ENCODE measurements around the gene ROCK1. TPM values are rescaled to one million over a fixed set of nuclear protein-coding genes. Genes with fewer than 3 reads are reported as not detected.

ROCK1 gene
- total RNA-seq, 4 donors from 2014 or later, result 78.3 to 94.6 (median 91.4) TPM

GRCh38 chr18:21112140-21112473 lies 494 bp upstream of the ROCK1 start:
- DNase-seq (ENCODE audit: low spot score in 2 of 2), result no peak
- H3K4me1 ChIP-seq, result peaks cover 0 to 46% (median 20%) of the 10 kb centered on the region in 4 donors
- peak overlapping the region; percentile 47 to 95 (median 85) for H3K4me3 ChIP-seq
- TF ChIP-seq EP300 (IDR thresholded peaks at IDR 0.05) (peak in 1 of 2 donors; percentile 6), CTCF (IDR thresholded peaks at IDR 0.05) (peak in 1 of 5 experiments; percentile 35), POLR2A (IDR thresholded peaks at IDR 0.05) (no peak)
- no peaks in the 10 kb centered on the region for H3K9me3 ChIP-seq
- no peaks in the 10 kb centered on the region for H3K27me3 ChIP-seq
- 0% methylated on average over 15 to 16 of the region's 16 CpGs for WGBS, 2 donors
- H3K27ac ChIP-seq, result peak overlapping the region; percentile 73 to 99 (median 98)
- no peaks in the 10 kb centered on the region for H3K36me3 ChIP-seq

DNA sequence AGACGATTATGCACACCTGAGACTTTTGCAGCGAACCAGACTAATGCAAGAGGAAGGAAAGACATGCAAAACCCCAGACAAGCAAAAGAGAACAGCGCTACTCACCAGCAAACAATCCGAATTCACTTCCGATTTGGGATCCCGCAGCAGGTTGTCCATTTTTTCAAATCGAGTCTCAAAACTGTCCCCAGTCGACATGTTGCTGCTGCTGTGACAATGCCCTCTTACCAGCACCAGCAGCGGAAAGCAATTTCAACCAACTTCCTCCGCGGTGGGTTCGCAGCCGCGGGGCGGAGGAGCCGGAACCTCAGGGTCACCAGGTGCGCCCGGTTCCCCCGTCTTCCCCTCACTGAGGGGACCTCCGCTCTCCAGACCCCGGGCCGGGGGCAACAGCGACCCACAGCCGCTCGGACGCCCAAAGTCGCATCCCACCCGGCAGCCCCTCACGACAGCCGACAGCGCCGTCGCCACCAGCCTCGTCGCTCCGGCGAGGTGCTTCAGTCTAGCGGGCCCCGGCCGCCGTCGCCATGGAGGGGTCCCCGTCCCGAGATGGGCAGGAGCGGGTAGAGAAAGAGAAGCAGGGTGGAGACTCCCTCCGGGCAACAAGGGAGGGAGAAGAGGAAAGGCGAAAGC lies 784 bp downstream of the ROCK1 start:
- Histone ChIP-seq H3K4me1 (peaks cover 0 to 46% (median 23%) of the 10 kb centered on the region in 4 donors), H3K9me3 (no peaks in the 10 kb centered on the region), H3K36me3 (no peaks in the 10 kb centered on the region), H3K27me3 (no peaks in the 10 kb centered on the region), H3K27ac (peak overlapping the region; percentile 88 to 99 (median 98)), H3K4me3 (peak overlapping the region; percentile 76 to 95 (median 94))
- TF ChIP-seq CTCF (IDR thresholded peaks at IDR 0.05) (no peak), POLR2A (IDR thresholded peaks at IDR 0.05) (no peak), EP300 (IDR thresholded peaks at IDR 0.05) (no peak)
- whole genome bisulfite sequencing, 2 donors, result 0% methylated on average over 33 to 46 of the region's 47 CpGs
- peak in 1 of 2 donors; percentile 12 for DNase-seq (ENCODE audit: low spot score in 2 of 2)

DNA sequence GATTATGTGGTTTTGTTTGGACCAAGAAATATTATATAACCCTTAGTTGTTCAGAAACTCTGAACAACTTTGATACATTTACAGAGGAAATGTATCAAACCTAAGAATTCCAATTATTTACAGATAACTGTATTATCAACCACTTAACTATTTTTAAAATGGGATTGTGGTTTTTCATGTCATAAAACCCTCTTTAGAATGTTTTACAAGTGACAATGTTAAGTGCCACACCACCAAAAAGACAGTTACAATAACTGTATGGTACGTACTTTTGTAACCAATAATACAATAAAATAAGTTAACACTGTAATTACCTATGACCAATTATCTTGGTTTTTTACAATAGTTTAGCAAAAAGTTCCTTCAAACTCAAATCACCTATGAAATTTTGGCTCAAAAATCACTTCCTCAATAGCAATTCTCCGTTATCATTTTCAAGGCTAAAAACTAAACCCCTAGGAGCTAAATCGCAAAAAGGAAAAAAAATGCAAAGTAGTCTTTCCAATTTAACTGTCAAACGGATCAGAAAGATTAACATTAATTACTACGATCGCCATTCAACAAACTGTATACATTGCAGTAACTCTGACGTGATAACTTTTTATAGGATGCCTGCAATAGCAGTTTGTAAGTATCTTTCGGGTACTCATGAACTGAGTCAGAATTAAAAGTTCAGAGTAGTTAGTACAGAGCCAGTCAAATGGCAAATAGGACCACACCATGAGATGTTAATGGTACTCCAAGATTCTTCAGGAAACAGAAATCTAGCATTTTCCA lies 1.5 kb downstream of the ROCK1 start:
- H3K27ac ChIP-seq, result peak overlapping the region in 2 of 4 donors; percentile 99
- H3K36me3 ChIP-seq, result no peaks in the 10 kb centered on the region
- H3K4me3 ChIP-seq, result peak overlapping the region; percentile 76 to 95 (median 94)
- WGBS, 2 donors, result 0 to 2% methylated on average over 8 of the region's 8 CpGs
- H3K4me1 ChIP-seq, result peaks cover 0 to 52% (median 26%) of the 10 kb centered on the region in 4 donors
- no peak for DNase-seq (ENCODE audit: low spot score in 2 of 2)
- no peak for TF ChIP-seq POLR2A (IDR thresholded peaks at IDR 0.05)
- no peak for TF ChIP-seq EP300 (IDR thresholded peaks at IDR 0.05)
- TF ChIP-seq CTCF (IDR thresholded peaks at IDR 0.05), result no peak
- H3K9me3 ChIP-seq, result no peaks in the 10 kb centered on the region
- no peaks in the 10 kb centered on the region for H3K27me3 ChIP-seq

DNA sequence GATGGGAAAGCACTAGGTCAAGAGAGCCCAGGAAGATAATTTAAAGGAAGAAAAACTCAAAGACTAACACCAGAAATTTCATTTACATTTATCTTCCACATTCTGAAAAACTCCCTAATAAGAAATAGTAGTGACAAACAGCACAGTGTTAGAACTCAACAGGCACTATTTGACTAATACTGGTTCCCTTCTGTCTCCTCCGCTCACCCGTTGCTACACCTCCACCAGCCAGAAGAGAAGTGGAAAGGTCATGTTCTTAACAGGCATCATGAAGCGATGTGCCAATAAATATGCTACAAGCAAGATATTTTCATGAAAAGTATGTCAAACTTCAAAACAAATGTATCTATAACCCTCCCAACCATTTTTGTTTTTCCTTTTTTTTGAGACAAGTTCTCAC lies 5.7 kb downstream of the ROCK1 start:
- WGBS, 2 donors, result 64% methylated on average over 3 of the region's 3 CpGs
- TF ChIP-seq POLR2A (IDR thresholded peaks at IDR 0.05) (no peak), CTCF (IDR thresholded peaks at IDR 0.05) (no peak), EP300 (IDR thresholded peaks at IDR 0.05) (no peak)
- H3K27ac ChIP-seq, result peak overlapping the region in 1 of 4 donors; percentile 14
- H3K9me3 ChIP-seq, result no peaks in the 10 kb centered on the region
- peaks cover 0 to 67% (median 32%) of the 10 kb centered on the region in 4 donors for H3K4me1 ChIP-seq
- no peaks in the 10 kb centered on the region for H3K27me3 ChIP-seq
- no peaks in the 10 kb centered on the region for H3K36me3 ChIP-seq
- peak overlapping the region in 1 of 4 donors; percentile 1 for H3K4me3 ChIP-seq
- DNase-seq (ENCODE audit: low spot score in 2 of 2), result no peak

- H3K4me1 ChIP-seq, result peaks cover 0 to 78% (median 25%) of the 10 kb centered on the region in 4 donors
These were observed 10.4 kb downstream of the ROCK1 start for GRCh38 chr18:21101172-21101571.

More at GRCh38 chr18:21101172-21101571, 10.4 kb downstream of the ROCK1 start:
- no peak overlapping the region for H3K27ac ChIP-seq
- no peaks in the 10 kb centered on the region for H3K9me3 ChIP-seq
- H3K27me3 ChIP-seq, result no peaks in the 10 kb centered on the region
- 68 to 78% methylated on average over 2 of the region's 2 CpGs for WGBS, 2 donors
- no peaks in the 10 kb centered on the region for H3K36me3 ChIP-seq
- no peak for DNase-seq (ENCODE audit: low spot score in 2 of 2)
- TF ChIP-seq CTCF (IDR thresholded peaks at IDR 0.05) (no peak), EP300 (IDR thresholded peaks at IDR 0.05) (no peak), POLR2A (IDR thresholded peaks at IDR 0.05) (no peak)
- no peak overlapping the region for H3K4me3 ChIP-seq

Data from tibial nerve (tissue), 4 donors.